Retina (tissue), 1 donor: ENCODE results near the gene GATD1.

Experiments used
- DNase-seq: peaks from one replicate; pipeline ENCODE4 v3.0.0-alpha.2; 2016

The GATD1 gene

GRCh38 chr11:778976-779954, 2.0 kb upstream of the GATD1 start:
- DNase-seq, result no peak

DNA sequence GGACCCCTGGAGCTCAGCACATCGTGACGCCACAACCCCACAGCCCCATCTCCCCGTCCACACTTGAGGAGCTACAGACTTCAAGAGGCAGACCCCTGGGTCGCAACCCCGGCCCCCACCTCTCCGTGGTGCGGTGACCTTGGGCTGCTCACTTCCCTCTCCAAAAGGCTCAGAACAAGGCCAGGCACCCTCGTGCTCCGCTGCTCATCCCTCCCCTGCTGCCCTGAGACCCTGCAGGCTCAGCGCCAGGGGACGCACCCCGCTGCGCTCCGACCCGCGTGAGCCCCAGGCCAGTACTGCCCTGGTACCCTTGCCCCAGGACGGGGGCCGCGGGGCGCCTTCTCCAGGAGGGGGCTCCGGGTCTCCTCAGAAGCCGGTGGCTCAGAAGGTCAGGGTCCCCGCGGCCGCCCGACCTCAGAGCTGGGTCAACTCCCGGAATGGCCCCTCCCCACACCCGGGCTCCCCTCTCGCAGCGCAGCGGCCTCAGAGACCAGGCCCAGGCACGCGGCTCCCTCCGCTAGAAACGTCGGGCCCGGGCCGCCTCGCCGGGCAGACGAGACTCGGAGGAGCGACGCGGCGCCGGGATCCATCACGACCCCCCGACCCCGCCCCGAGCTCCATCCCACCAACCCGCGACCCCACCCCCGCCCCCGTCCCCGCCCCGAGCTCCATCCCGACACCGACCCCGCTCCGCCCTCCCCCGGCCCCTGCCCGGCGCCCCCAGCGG, 563 bp downstream of the GATD1 start:
- DNase-seq, result peak; percentile 64

- no peak for DNase-seq
Measured at GRCh38 chr11:776263-776560, 1.1 kb downstream of the GATD1 start.

- DNase-seq, result no peak
Measured at GRCh38 chr11:774873-775592, 2.3 kb downstream of the GATD1 start.

GRCh38 chr11:773830-774229, 3.5 kb downstream of the GATD1 start:
- no peak for DNase-seq

DNA sequence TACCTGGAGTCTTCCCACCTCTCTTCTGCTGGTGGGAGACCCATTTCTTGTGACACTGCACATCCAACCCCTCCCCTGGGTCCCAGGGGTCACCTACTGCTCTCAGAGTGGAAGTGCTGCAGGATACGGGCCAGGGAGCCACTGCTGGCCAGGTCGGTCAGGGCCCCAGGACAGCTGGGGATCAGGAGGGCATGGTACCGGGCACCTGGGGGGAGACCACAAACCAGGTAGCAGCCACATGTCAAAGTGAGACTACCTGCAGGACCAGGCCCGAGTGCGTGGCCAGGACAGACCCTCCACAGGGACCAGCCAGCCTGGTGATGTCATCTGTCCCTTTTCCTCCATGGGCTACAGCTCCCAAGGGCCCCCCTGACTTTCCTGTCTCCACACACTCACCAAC, 3.9 kb downstream of the GATD1 start:
- DNase-seq, result no peak

- DNase-seq, result no peak
Measured at GRCh38 chr11:772429-773390, 4.6 kb downstream of the GATD1 start.

DNA sequence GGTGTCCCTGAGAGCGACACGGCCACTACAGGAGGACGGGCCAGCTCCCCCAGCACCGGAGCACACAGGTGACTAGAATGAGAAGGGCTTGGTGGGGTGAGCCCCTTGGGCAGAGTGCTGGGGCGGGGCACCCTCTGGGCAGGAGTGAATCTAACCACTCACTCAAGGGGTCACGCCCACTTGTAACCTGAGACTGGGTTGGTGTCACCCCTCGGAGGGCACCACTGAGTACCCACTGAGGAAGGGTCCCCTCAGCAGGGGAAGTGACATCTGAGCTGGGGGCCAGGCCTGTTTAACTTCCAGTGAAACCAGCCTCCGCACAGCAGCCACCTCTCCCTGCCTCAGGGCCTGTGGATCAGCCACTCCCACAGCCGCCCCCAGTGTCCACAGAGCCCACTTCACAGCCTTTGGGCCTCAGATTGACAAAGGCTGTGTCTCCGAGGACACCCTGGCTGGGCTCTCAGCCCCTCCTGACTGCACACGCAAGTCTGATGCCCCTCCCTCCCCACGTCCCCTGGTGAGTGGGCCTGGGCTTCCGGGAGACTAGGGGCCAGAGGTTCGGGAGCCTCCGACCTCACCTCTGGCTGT, 5.6 kb downstream of the GATD1 start:
- no peak for DNase-seq

- DNase-seq, result no peak
Measured at GRCh38 chr11:770642-771616, 6.4 kb downstream of the GATD1 start.

- no peak for DNase-seq
Measured at GRCh38 chr11:769887-770641, 7.2 kb downstream of the GATD1 start.

DNA sequence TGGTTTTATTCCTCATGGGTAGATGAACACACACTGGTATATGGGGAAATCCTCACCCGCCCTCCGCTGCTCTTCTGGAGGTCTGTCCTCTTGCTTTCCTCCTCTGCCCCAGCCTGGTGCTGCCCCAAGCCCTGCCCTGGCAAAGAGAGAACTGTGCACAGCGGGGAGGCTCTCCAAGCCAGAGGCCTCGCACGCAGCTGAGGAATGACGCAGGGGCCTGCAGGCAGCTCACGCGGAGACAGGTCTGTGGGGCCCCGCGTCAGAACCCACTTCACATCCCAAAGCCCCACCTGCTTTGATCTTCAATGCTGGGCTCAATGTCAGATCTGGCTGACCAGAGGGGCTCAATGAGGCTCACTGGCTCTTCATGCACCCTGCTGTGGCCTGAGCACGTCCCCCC, 10.0 kb downstream of the GATD1 start:
- DNase-seq, result no peak

DNA sequence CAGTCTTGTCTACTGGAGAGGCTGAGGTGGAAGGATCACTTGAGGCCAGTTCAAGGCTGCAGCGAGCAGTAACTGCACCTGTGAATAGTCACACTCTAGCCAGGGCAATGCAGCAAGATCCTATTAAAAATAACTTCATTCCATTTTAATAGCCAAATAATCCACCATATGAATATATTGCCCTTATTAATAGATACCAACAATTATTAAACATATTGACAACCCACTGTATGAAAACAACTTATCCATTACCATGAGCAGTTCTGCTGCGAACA, 10.4 kb downstream of the GATD1 start:
- no peak for DNase-seq

- no peak for DNase-seq
Measured at GRCh38 chr11:766106-766935, 11.0 kb downstream of the GATD1 start.

DNA sequence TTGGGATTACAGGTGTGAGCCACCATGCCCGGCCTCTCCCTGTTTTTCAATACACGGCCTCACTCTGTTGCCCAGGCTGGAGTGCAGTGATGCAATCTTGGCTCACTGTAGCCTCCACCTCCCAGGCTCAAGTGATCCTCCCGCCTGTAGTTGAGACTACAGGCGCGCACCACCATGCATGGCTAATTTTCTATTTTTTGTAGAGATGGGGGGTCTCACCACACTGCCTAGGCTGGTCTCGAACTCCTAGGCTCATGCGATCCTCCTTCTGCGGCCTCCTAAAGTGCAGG, 11.5 kb downstream of the GATD1 start:
- DNase-seq, result no peak

GRCh38 chr11:765025-765801, 12.1 kb downstream of the GATD1 start:
- peak; percentile 47 for DNase-seq

- DNase-seq, result no peak
Measured at GRCh38 chr11:764322-765024, 12.8 kb downstream of the GATD1 start.

DNA sequence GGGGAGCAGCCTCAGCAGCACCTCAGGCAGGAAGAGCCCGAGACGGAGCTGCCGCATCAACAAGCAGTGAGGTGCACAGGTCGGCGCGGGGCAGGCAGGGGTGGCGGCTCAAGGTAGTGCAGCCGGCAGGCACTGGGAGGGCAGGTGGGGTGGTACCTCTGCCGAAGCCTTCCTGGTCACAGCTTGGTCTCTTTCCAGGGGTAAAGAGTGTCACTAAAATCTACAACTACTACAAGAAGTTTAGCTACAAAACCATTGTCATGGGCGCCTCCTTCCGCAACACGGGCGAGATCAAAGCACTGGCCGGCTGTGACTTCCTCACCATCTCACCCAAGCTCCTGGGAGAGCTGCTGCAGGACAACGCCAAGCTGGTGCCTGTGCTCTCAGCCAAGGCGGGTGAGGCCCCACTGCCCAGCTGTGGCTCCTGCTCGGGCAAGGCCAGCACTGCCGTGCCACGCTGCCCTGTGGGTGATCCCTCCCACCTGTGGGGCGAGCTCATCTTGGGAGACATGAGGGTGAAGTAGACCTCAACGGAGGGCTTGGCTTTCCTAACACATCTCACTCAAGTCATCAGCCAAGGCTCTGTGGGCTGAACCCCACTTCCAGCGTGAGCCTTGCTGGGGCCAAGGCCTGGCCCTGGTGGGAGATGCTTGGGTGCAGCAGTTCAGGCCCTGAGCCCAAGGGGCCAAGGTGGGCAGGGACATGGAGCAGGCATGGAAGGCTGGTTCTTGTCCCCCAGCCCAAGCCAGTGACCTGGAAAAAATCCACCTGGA, 13.6 kb downstream of the GATD1 start:
- no peak for DNase-seq
